H1 (cell line): ENCODE data around the gene CDCA4. TPM values are rescaled to one million over a fixed set of nuclear protein-coding genes. Genes with fewer than 3 reads are reported as not detected.

Experiments used
- CTCF ChIA-PET: fragments of 300-600 bp; sonication (Branson Sonifier 250); formaldehyde crosslinking; loops from one replicate; lab custom pipeline; 2021; ENCODE audit not compliant: partially characterized antibody; lab: Charles Lee
- POLR2A ChIA-PET: fragments of 300-600 bp; sonication (Branson Sonifier 250); formaldehyde crosslinking; loops from one replicate; lab custom pipeline; 2021; ENCODE audit warnings: inconsistent platforms; ENCODE audit not compliant: partially characterized antibody; lab: Charles Lee
- DNase-seq, 2 experiments: peaks; one replicate each; pipeline versions ENCODE4 v3.0.0 to v3.0.0-alpha.2; 2010 to 2022; ENCODE audit warnings: low spot score in 2 of 2, low read depth in 1 of 2, mixed read lengths in 1 of 2
- FAIRE-seq: peaks from 2 replicates; lab custom pipeline; 2011; peaks lifted over from hg19 to GRCh38; lab: Jason Lieb, UNC
- H2AFZ ChIP-seq: 2 replicates; pipeline ENCODE4 v1.8.1; 2012; ENCODE audit warnings: low read length, inconsistent platforms
- H2AK5ac ChIP-seq: 2 replicates; pipeline ENCODE4 v1.6.1; 2013; ENCODE audit warnings: low read depth, low read length
- H2BK120ac ChIP-seq: replicated peaks from 2 replicates; pipeline ENCODE3; 2013; ENCODE audit warnings: low read depth, low read length, inconsistent platforms
- H2BK12ac ChIP-seq: 2 replicates; pipeline ENCODE4 v1.6.1; 2013; ENCODE audit warnings: low read depth, low read length
- H2BK15ac ChIP-seq: 2 replicates; pipeline ENCODE4 v1.6.1; 2013; ENCODE audit warnings: low read length
- H2BK20ac ChIP-seq: 2 replicates; pipeline ENCODE4 v1.6.1; 2013; ENCODE audit warnings: low read length
- H2BK5ac ChIP-seq: 2 replicates; pipeline ENCODE4 v1.6.1; 2013; ENCODE audit warnings: low read depth, low read length
- H3K14ac ChIP-seq: 2 replicates; pipeline ENCODE4 v1.6.1; 2013; ENCODE audit warnings: inconsistent platforms; ENCODE audit not compliant: insufficient read length
- H3K18ac ChIP-seq: 2 replicates; pipeline ENCODE4 v1.6.1; 2013; ENCODE audit warnings: low read length; ENCODE audit errors: extremely low read depth
- H3K23ac ChIP-seq: 2 replicates; pipeline ENCODE4 v1.6.1; 2013; ENCODE audit warnings: inconsistent platforms; ENCODE audit not compliant: insufficient read length
- H3K23me2 ChIP-seq: 2 replicates; pipeline ENCODE4 v1.6.1; 2013; ENCODE audit warnings: low read depth, low read length
- H3K27ac ChIP-seq: 2 replicates; pipeline ENCODE4 v1.6.1; 2011; ENCODE audit warnings: low read depth, low read length, inconsistent platforms
- H3K27me3 ChIP-seq, 4 experiments: replicated peaks in 1 of 4; 1 replicate in 1 of 4; 2 replicates in 3 of 4; pipeline versions ENCODE4 v1.6.1 to v1.8.1; 2011 to 2013; ENCODE audit warnings: low read length in 3 of 4, mild to moderate bottlenecking in 3 of 4, inconsistent platforms in 2 of 4, mixed read lengths in 2 of 4, moderate library complexity in 1 of 4; ENCODE audit not compliant: control insufficient read depth in 3 of 4, insufficient read depth in 3 of 4; ENCODE audit errors: extremely low read depth in 1 of 4
- H3K36me3 ChIP-seq, 4 experiments: 2 replicates each; pipeline versions ENCODE4 v1.6.1 to v1.8.1; 2011 to 2013; ENCODE audit warnings: mild to moderate bottlenecking in 4 of 4, low read length in 3 of 4, moderate library complexity in 2 of 4, control low read depth in 1 of 4, inconsistent platforms in 1 of 4; ENCODE audit not compliant: insufficient read depth in 4 of 4, control insufficient read depth in 2 of 4
- H3K4ac ChIP-seq: replicated peaks from 2 replicates; pipeline ENCODE3; 2013; ENCODE audit warnings: low read length, low read depth, mixed read lengths, inconsistent platforms; ENCODE audit not compliant: insufficient read length
- H3K4me1 ChIP-seq, 4 experiments: replicated peaks in 1 of 4; 1 replicate in 1 of 4; 2 replicates in 3 of 4; pipeline versions ENCODE4 v1.6.1 to v1.8.1; 2011 to 2013; ENCODE audit warnings: low read length in 3 of 4, inconsistent platforms in 2 of 4, mixed read lengths in 1 of 4; ENCODE audit not compliant: insufficient read depth in 4 of 4, control insufficient read depth in 3 of 4
- H3K4me2 ChIP-seq, 2 experiments: 2 replicates each; pipeline versions ENCODE4 v1.6.1 to v1.8.1; 2011 to 2013; ENCODE audit warnings: low read depth in 2 of 2, low read length in 2 of 2, control low read depth in 1 of 2, inconsistent platforms in 1 of 2, mild to moderate bottlenecking in 1 of 2; ENCODE audit not compliant: insufficient read depth in 1 of 2
- H3K4me3 ChIP-seq, 4 experiments: fragments of 200-600, 300-600 bp in 1 of 4; sonication (generic), shearing (Covaris generic), sonication (Bioruptor Twin) in 1 of 4; 2 replicates each; pipeline versions ENCODE4 v1.5.1 to v1.8.1; 2011 to 2016; ENCODE audit warnings: low read length in 4 of 4, low read depth in 3 of 4, control low read depth in 2 of 4, inconsistent platforms in 2 of 4, mild to moderate bottlenecking in 2 of 4, mixed read lengths in 1 of 4, moderate library complexity in 1 of 4; ENCODE audit not compliant: insufficient read depth in 2 of 4; ENCODE audit errors: extremely low read depth in 1 of 4
- H3K56ac ChIP-seq: replicated peaks from 2 replicates; pipeline ENCODE3; 2013; ENCODE audit warnings: low read depth, mild to moderate bottlenecking, mixed read lengths, low read length, inconsistent platforms; ENCODE audit not compliant: insufficient read length
- H3K79me1 ChIP-seq: 2 replicates; pipeline ENCODE4 v1.6.1; 2013; ENCODE audit warnings: low read depth, low read length, control low read depth
- H3K79me2 ChIP-seq, 2 experiments: 2 replicates each; pipeline versions ENCODE4 v1.6.1 to v1.8.1; 2012 to 2013; ENCODE audit warnings: low read length in 2 of 2, mild to moderate bottlenecking in 2 of 2, inconsistent platforms in 1 of 2; ENCODE audit not compliant: insufficient read depth in 2 of 2, control insufficient read depth in 1 of 2
- H3K9ac ChIP-seq, 4 experiments: replicated peaks in 1 of 4; 1 replicate in 1 of 4; 2 replicates in 3 of 4; pipeline versions ENCODE4 v1.6.1 to v1.8.1; 2011 to 2013; ENCODE audit warnings: low read depth in 3 of 4, low read length in 3 of 4, control low read depth in 2 of 4, mild to moderate bottlenecking in 2 of 4, moderate library complexity in 2 of 4, inconsistent platforms in 1 of 4; ENCODE audit errors: extremely low read depth in 1 of 4
- H3K9me3 ChIP-seq, 2 experiments: 2 replicates each; pipeline versions ENCODE4 v1.6.1 to v1.8.1; 2012 to 2013; ENCODE audit warnings: mild to moderate bottlenecking in 2 of 2, moderate library complexity in 2 of 2, control low read depth in 1 of 2, inconsistent platforms in 1 of 2, low read depth in 1 of 2, low read length in 1 of 2, mixed read lengths in 1 of 2; ENCODE audit not compliant: insufficient read depth in 2 of 2
- H4K20me1 ChIP-seq, 2 experiments: replicated peaks in 1 of 2; 2 replicates each; pipeline versions ENCODE3 to v1.8.1; 2011 to 2013; ENCODE audit warnings: inconsistent platforms in 2 of 2, low read length in 2 of 2, mild to moderate bottlenecking in 1 of 2; ENCODE audit not compliant: insufficient read depth in 2 of 2, control insufficient read depth in 1 of 2
- H4K5ac ChIP-seq: 2 replicates; pipeline ENCODE4 v1.6.1; 2013; ENCODE audit warnings: low read length, low read depth, mixed read lengths, inconsistent platforms; ENCODE audit not compliant: insufficient read length
- H4K8ac ChIP-seq: 2 replicates; pipeline ENCODE4 v1.8.0; 2013; ENCODE audit warnings: mild to moderate bottlenecking, moderate library complexity, low read length, inconsistent platforms; ENCODE audit not compliant: insufficient read depth; ENCODE audit errors: extremely low read depth
- H4K91ac ChIP-seq: replicated peaks from 2 replicates; pipeline ENCODE3; 2013; ENCODE audit warnings: low read length, mixed read lengths, inconsistent platforms; ENCODE audit not compliant: insufficient read length
- CHD1 ChIP-seq: IDR thresholded peaks from 2 replicates; pipeline ENCODE4 v1.6.1; 2012; ENCODE audit warnings: low read depth, low read length, improper control_type of control experiment
- CTCF ChIP-seq, 3 experiments: IDR thresholded peaks; 1 replicate in 2 of 3; 2 replicates in 1 of 3; pipeline versions ENCODE4 v1.5.1 to v1.6.1; 2011; ENCODE audit warnings: low read length in 3 of 3, mild to moderate bottlenecking in 3 of 3, inconsistent platforms in 2 of 3, low read depth in 1 of 3, moderate library complexity in 1 of 3; ENCODE audit not compliant: insufficient read depth in 1 of 3; ENCODE audit errors: control extremely low read depth in 1 of 3
- EGR1 ChIP-seq: IDR thresholded peaks from 2 replicates; pipeline ENCODE4 v1.6.1; 2011; ENCODE audit warnings: low read depth, low read length, borderline replicate concordance
- FOSL1 ChIP-seq: IDR thresholded peaks from 2 replicates; pipeline ENCODE4 v1.6.1; 2011; ENCODE audit warnings: mild to moderate bottlenecking, low read depth, low read length, moderate library complexity; ENCODE audit not compliant: insufficient read depth
- GTF2F1 ChIP-seq: IDR thresholded peaks from 2 replicates; pipeline ENCODE4 v1.6.1; 2012; ENCODE audit warnings: low read depth, low read length, improper control_type of control experiment, borderline replicate concordance
- KDM5A ChIP-seq: fragments of 200-600 bp; IDR thresholded peaks from 2 replicates; pipeline ENCODE4 v1.7.1; 2012; ENCODE audit warnings: mild to moderate bottlenecking, low read length, inconsistent platforms, mixed read lengths
- SIN3A ChIP-seq, 2 experiments: IDR thresholded peaks in 1 of 2; conservative IDR thresholded peaks in 1 of 2; 2 replicates each; pipeline ENCODE4 v1.6.1; 2011 to 2012; ENCODE audit warnings: low read length in 2 of 2, improper control_type of control experiment in 1 of 2, low read depth in 1 of 2, mild to moderate bottlenecking in 1 of 2
- SIX5 ChIP-seq: IDR thresholded peaks from 2 replicates; pipeline ENCODE4 v1.6.1; 2011; ENCODE audit warnings: mild to moderate bottlenecking, low read depth, low read length
- SUZ12 ChIP-seq: fragments of 200-600 bp; sonication (generic); IDR thresholded peaks from 2 replicates; pipeline ENCODE4 v1.6.1; 2012; ENCODE audit warnings: mild to moderate bottlenecking, inconsistent platforms, low read length, moderate library complexity, mixed read lengths
- TCF12 ChIP-seq: IDR thresholded peaks from 2 replicates; pipeline ENCODE4 v1.6.1; 2011; ENCODE audit warnings: low read depth, mild to moderate bottlenecking, low read length
- WGBS, 2 experiments: shearing (Covaris generic) in 1 of 2; methylation state at CpG; one replicate each; pipeline versions ENCODE4 v1.1.6 to v1.1.7; 2013 to 2015; ENCODE audit warnings: low lambda C conversion rate in 2 of 2, mixed read lengths in 2 of 2, inconsistent platforms in 1 of 2, low coverage in 1 of 2, missing lambda C conversion rate in 1 of 2; ENCODE audit not compliant: insufficient replicate concordance in 2 of 2, insufficient coverage in 1 of 2, insufficient read length in 1 of 2; ENCODE audit errors: extremely low coverage in 1 of 2, missing lambda C conversion rate in 1 of 2; 5-methylcytosine and 5-hydroxymethylcytosine counted together
- polyA plus RNA-seq, 7 experiments: library from polyadenylated mRNA; depleted of rRNA in 3 of 7; stranded (reverse) in 5 of 7; unstranded in 2 of 7; fragments of >200 nt in 5 of 7; fragments of 200-250 nt in 2 of 7; gene quantifications; 1 replicate in 5 of 7; 2 replicates in 1 of 7; 4 replicates in 1 of 7; pipeline versions ENCODE4 v1.2.1 to v1.2.3, GENCODE V29; 2011 to 2013; ENCODE audit warnings: missing spikeins in 2 of 7, mixed read lengths in 2 of 7
- total RNA-seq: library from RNA; stranded (reverse); fragmentation: NEBNext Ultra II Directional; extraction: Animal tissue kit (Norgen Biotek cat#: 25700); gene quantifications from 2 replicates; pipeline ENCODE4 v1.2.1, GENCODE V29; 2021

The CDCA4 gene
- total and polyA plus RNA-seq, 2 of the 8 experiments (the other 6 are each of a cell fraction or from before 2014, with no cell fraction given), result 49.9 to 62.4 TPM

- Histone ChIP-seq H4K8ac (no peak overlapping the region), H2AK5ac (no peak overlapping the region), H3K79me1 (no peaks in the 10 kb centered on the region), H3K4me2 (no peak overlapping the region), H2BK20ac (no peak overlapping the region), H4K5ac (no peak overlapping the region), H3K36me3 (no peaks in the 10 kb centered on the region), H3K9me3 (no peaks in the 10 kb centered on the region), H2BK120ac (no peak overlapping the region), H3K79me2 (no peaks in the 10 kb centered on the region), H3K4me3 (no peak overlapping the region), H3K4ac (no peak overlapping the region), H4K91ac (no peak overlapping the region), H3K9ac (no peak overlapping the region), H3K56ac (no peak overlapping the region), H3K27ac (no peak overlapping the region), H4K20me1 (peaks cover 0 to 1% of the 10 kb centered on the region in 2 experiments), H3K23me2 (no peaks in the 10 kb centered on the region), H2BK15ac (no peak overlapping the region), H3K14ac (no peak overlapping the region), H2BK5ac (no peak overlapping the region), H2BK12ac (no peak overlapping the region), H3K18ac (no peak overlapping the region), H2AFZ (no peak overlapping the region), H3K4me1 (peaks cover 0 to 1% (median under 1%) of the 10 kb centered on the region in 4 experiments; a peak in 3 of 7 replicates), H3K27me3 (no peaks in the 10 kb centered on the region; a peak in 1 of 7 replicates), H3K23ac (no peak overlapping the region)
- ChIA-PET CTCF (interaction anchor here (1.2 to 1.3 kb wide), 2 partner anchors 18 to 26 kb away, joined by 3 to 5 read pairs; no protein-coding TSS in a partner anchor), POLR2A (no interaction called here)
- 93% methylated on average over 10 of the region's 10 CpGs; no CpG with 5 or more reads in 1 of the 2 experiments for WGBS, 2 experiments
- FAIRE-seq, result no peak
- no peak for DNase-seq
- TF ChIP-seq TCF12 (no peak), KDM5A (no peak), CTCF (IDR thresholded peaks at IDR 0.05; ENCODE audit: control extremely low read depth in 1 of 3, insufficient read depth in 1 of 3, low read depth in 1 of 3, low read length in 3 of 3) (no peak), FOSL1 (no peak), EGR1 (no peak), CHD1 (no peak), SIX5 (no peak), SIN3A (conservative IDR thresholded peaks at IDR 0.05 in 1 of 2, IDR thresholded peaks at IDR 0.05 in 1 of 2; ENCODE audit: low read depth in 1 of 2, low read length in 2 of 2) (no peak), SUZ12 (no peak), GTF2F1 (no peak)
Observed at GRCh38 chr14:105064001-105064400, 43.1 kb upstream of the CDCA4 start.
